HCT116 (cell line): ENCODE data around the gene RGS19. TPM values are rescaled to one million over a fixed set of nuclear protein-coding genes. Genes with fewer than 3 reads are reported as not detected.

Source experiments
- ATAC-seq: fragments of 200-7000 bp; cut with Tn5 transposase; 2 replicates; pipeline ENCODE4 v1.9.1; 2020; ENCODE audit warnings: mild to moderate bottlenecking, moderate library complexity
- BruUV-seq: library from RNA; stranded (reverse); fragments of 400-500 nt; replicated peaks from 2 replicates; lab custom pipeline; 2021; lab: Mats Ljungman, UMichigan
- CTCF ChIA-PET: fragments of 300-600 bp; sonication (Branson Sonifier 250); formaldehyde crosslinking; loops from one replicate; lab custom pipeline; 2021; ENCODE audit warnings: antibody characterized with exemption; lab: Charles Lee
- POLR2A ChIA-PET: fragments of 300-600, 350-600 bp; sonication (Branson Sonifier 250); formaldehyde crosslinking; loops from one replicate; lab custom pipeline; 2021; ENCODE audit warnings: antibody characterized with exemption; lab: Charles Lee
- RAD21 ChIA-PET, 2 experiments: fragments of 300-600 bp; sonication (Branson Sonifier 250); formaldehyde crosslinking; loops; one replicate each; lab custom pipeline; 2023; ENCODE audit warnings: low total read pairs in 2 of 2; ENCODE audit not compliant: uncharacterized antibody in 2 of 2, unreplicated experiment in 2 of 2, low non-redundant PET in 1 of 2; lab: Charles Lee
- DNase-seq: peaks from one replicate; pipeline ENCODE4 v3.0.0-alpha.2; 2010; ENCODE audit warnings: low read depth, low spot score
- H2AFZ ChIP-seq: fragments of 200-600 bp; shearing (Covaris generic), sonication (generic); 2 replicates; pipeline ENCODE4 v1.6.1; 2017; ENCODE audit warnings: low read depth, mixed run types, mixed read lengths, antibody characterized with exemption, low read length; ENCODE audit not compliant: poor library complexity, severe bottlenecking
- H3K27ac ChIP-seq: 2 replicates; pipeline ENCODE4 v1.5.1; 2012; ENCODE audit warnings: low read depth, low read length
- H3K27me3 ChIP-seq: fragments of 200-600 bp; sonication (generic); 2 replicates; pipeline ENCODE4 v1.6.1; 2016; ENCODE audit warnings: mixed run types, low read length, mixed read lengths; ENCODE audit not compliant: insufficient read depth
- H3K36me3 ChIP-seq, 2 experiments: fragments of 200-500 bp in 1 of 2; fragments of 200-600 bp in 1 of 2; sonication (Bioruptor generic) in 1 of 2; sonication (generic) in 1 of 2; 2 replicates each; pipeline versions ENCODE4 v1.5.1 to v1.6.1; 2014 to 2016; ENCODE audit warnings: low read length in 2 of 2, inconsistent platforms in 1 of 2, mixed read lengths in 1 of 2, mixed run types in 1 of 2; ENCODE audit not compliant: insufficient read depth in 2 of 2, control insufficient read depth in 1 of 2
- H3K4me1 ChIP-seq, 2 experiments: fragments of 200-600 bp in 1 of 2; sonication (generic) in 1 of 2; 2 replicates each; pipeline versions ENCODE4 v1.5.1 to v1.6.1; 2012 to 2017; ENCODE audit warnings: low read length in 2 of 2, inconsistent platforms in 1 of 2, mild to moderate bottlenecking in 1 of 2, mixed read lengths in 1 of 2, mixed run types in 1 of 2, moderate library complexity in 1 of 2; ENCODE audit not compliant: insufficient read depth in 2 of 2, control insufficient read depth in 1 of 2
- H3K4me2 ChIP-seq: fragments of 200-600 bp; sonication (generic); 2 replicates; pipeline ENCODE4 v1.6.1; 2017; ENCODE audit warnings: mixed run types, low read length, mixed read lengths
- H3K4me3 ChIP-seq, 2 experiments: fragments of 200-600 bp in 1 of 2; sonication (generic) in 1 of 2; replicated peaks in 1 of 2; 2 replicates each; pipeline ENCODE4 v1.5.1; 2011 to 2016; ENCODE audit warnings: low read length in 2 of 2, control low read depth in 1 of 2, low read depth in 1 of 2, mild to moderate bottlenecking in 1 of 2, mixed read lengths in 1 of 2, mixed run types in 1 of 2
- H3K79me2 ChIP-seq: fragments of 200-600 bp; sonication (generic); 2 replicates; pipeline ENCODE4 v1.6.1; 2017; ENCODE audit warnings: mild to moderate bottlenecking, mixed run types, low read length, moderate library complexity, mixed read lengths; ENCODE audit not compliant: insufficient read depth
- H3K9ac ChIP-seq: fragments of 200-600 bp; sonication (generic); 2 replicates; pipeline ENCODE4 v1.6.1; 2016; ENCODE audit warnings: low read length, mixed read lengths
- H3K9me2 ChIP-seq: fragments of 200-600 bp; sonication (generic), shearing (Covaris generic); 2 replicates; pipeline ENCODE4 v1.6.1; 2017; ENCODE audit warnings: mixed run types, mild to moderate bottlenecking, moderate library complexity; ENCODE audit not compliant: insufficient read depth
- H3K9me3 ChIP-seq, 2 experiments: fragments of 200-500 bp in 1 of 2; fragments of 200-600 bp in 1 of 2; sonication (Bioruptor generic) in 1 of 2; sonication (generic) in 1 of 2; 2 replicates each; pipeline ENCODE4 v1.6.1; 2014 to 2017; ENCODE audit warnings: low read length in 2 of 2, mixed read lengths in 2 of 2, inconsistent platforms in 1 of 2, low read depth in 1 of 2, mild to moderate bottlenecking in 1 of 2, mixed run types in 1 of 2, moderate library complexity in 1 of 2; ENCODE audit not compliant: control insufficient read depth in 1 of 2, insufficient read depth in 1 of 2
- H4K20me1 ChIP-seq: fragments of 200-600 bp; sonication (generic), shearing (Covaris generic); 2 replicates; pipeline ENCODE4 v1.6.1; 2017; ENCODE audit warnings: mixed run types, mild to moderate bottlenecking, moderate library complexity; ENCODE audit not compliant: insufficient read depth
- CEBPB ChIP-seq: IDR thresholded peaks from 2 replicates; pipeline ENCODE4 v1.6.1; 2012; ENCODE audit warnings: low read depth
- EGR1 ChIP-seq: IDR thresholded peaks from 2 replicates; pipeline ENCODE4 v1.6.1; 2012; ENCODE audit warnings: low read depth
- EZH2 ChIP-seq: fragments of 200-600 bp; sonication (generic); IDR thresholded peaks from 2 replicates; pipeline ENCODE4 v1.6.1; 2017; ENCODE audit warnings: antibody characterized with exemption, mixed run types
- EZH2phosphoT487 ChIP-seq: fragments of 200-600 bp; IDR thresholded peaks from 2 replicates; pipeline ENCODE4 v1.6.1; 2018; ENCODE audit warnings: antibody characterized with exemption, borderline replicate concordance
- POLR2A ChIP-seq: IDR thresholded peaks from 2 replicates; pipeline ENCODE4 v1.7.0; 2011; ENCODE audit warnings: borderline replicate concordance; ENCODE audit not compliant: insufficient read depth, insufficient read length; ENCODE audit errors: extremely low read depth
- RAD21 ChIP-seq: IDR thresholded peaks from 2 replicates; pipeline ENCODE4 v1.6.1; 2012; ENCODE audit warnings: low read depth, mild to moderate bottlenecking
- REST ChIP-seq: IDR thresholded peaks from 2 replicates; pipeline ENCODE4 v1.6.1; 2012; ENCODE audit warnings: low read depth
- ZBTB33 ChIP-seq: IDR thresholded peaks from 2 replicates; pipeline ENCODE4 v1.6.1; 2011; ENCODE audit warnings: mild to moderate bottlenecking, low read length, moderate library complexity; ENCODE audit not compliant: insufficient replicate concordance; ENCODE audit errors: extremely low read depth
- intact Hi-C: fragments of 100-400 bp; cut with micrococcal nuclease; formaldehyde crosslinking; loops from 2 replicates; pipeline ENCODE4 v1.10.0; 2022
- total RNA-seq: library from RNA; stranded (reverse); gene quantifications from one replicate; pipeline ENCODE4 v1.2.1, GENCODE V29; 2021; ENCODE audit not compliant: unreplicated experiment

RGS19 gene
- total RNA-seq, 1 experiment from 2014 or later = 21.4 TPM

GRCh38 chr20:64067005-64067632 lies 12.2 kb downstream of the RGS19 start:
- intact Hi-C loops = no loop called here
- ChIA-PET CTCF (interaction anchor here (0.6 kb wide), 1 partner anchor 446 kb away, joined by 4 read pairs; no protein-coding TSS in a partner anchor), RAD21 (no interaction called here), POLR2A (no interaction called here)
- no peaks in the 10 kb centered on the region for H3K36me3 ChIP-seq
- no TSS peak for BruUV-seq
- TF ChIP-seq RAD21 (no peak), EZH2 (no peak), POLR2A (no peak), EGR1 (no peak), CEBPB (no peak), EZH2phosphoT487 (no peak), REST (no peak), ZBTB33 (no peak)
- H3K4me2 ChIP-seq = peak overlapping the region; percentile 61
- no peak overlapping the region for H3K4me3 ChIP-seq
- no peak overlapping the region for H2AFZ ChIP-seq
- H3K27ac ChIP-seq = no peak overlapping the region; the same call in 1 of the 2 replicates
- H3K4me1 ChIP-seq = peaks cover 41 to 51% of the 10 kb centered on the region in 2 experiments
- H4K20me1 ChIP-seq = no peaks in the 10 kb centered on the region
- no peaks in the 10 kb centered on the region for H3K9me2 ChIP-seq
- ATAC-seq (no peak), DNase-seq (no peak)
- no peaks in the 10 kb centered on the region for H3K9me3 ChIP-seq
- no peaks in the 10 kb centered on the region for H3K79me2 ChIP-seq
- H3K27me3 ChIP-seq = no peaks in the 10 kb centered on the region
- no peak overlapping the region for H3K9ac ChIP-seq
